Endothelial cell of umbilical vein (primary cell): ENCODE results near the gene MUC4. TPM values are rescaled to one million over a fixed set of nuclear protein-coding genes. Genes with fewer than 3 reads are reported as not detected.

Experiments
- BruUV-seq: library from RNA; stranded (reverse); fragments of 400-500 nt; replicated peaks from 2 replicates; lab custom pipeline; 2021; lab: Mats Ljungman, UMichigan
- CTCF ChIA-PET: fragments of 300-600, 350-600 bp; sonication (Branson Sonifier 250); formaldehyde crosslinking; loops from one replicate; lab custom pipeline; 2021; ENCODE audit warnings: antibody characterized with exemption, inconsistent platforms; lab: Charles Lee
- POLR2A ChIA-PET: fragments of 300-600, 350-600 bp; sonication (Branson Sonifier 250); formaldehyde crosslinking; loops from one replicate; lab custom pipeline; 2021; ENCODE audit warnings: antibody characterized with exemption, inconsistent platforms; lab: Charles Lee
- DNase-seq: peaks from one replicate; pipeline ENCODE4 v3.0.0-alpha.2; 2011; ENCODE audit warnings: low read depth, low spot score
- FAIRE-seq: peaks from 2 replicates; lab custom pipeline; 2011; peaks lifted over from hg19 to GRCh38; lab: Jason Lieb, UNC
- H2AFZ ChIP-seq: 2 replicates; pipeline ENCODE4 v1.6.0; 2012; ENCODE audit warnings: low read depth, low read length, control low read depth, inconsistent platforms
- H3K27ac ChIP-seq: 2 replicates; pipeline ENCODE4 v1.5.1; 2011; ENCODE audit warnings: low read depth, mild to moderate bottlenecking, control low read depth, low read length, moderate library complexity; ENCODE audit not compliant: insufficient read depth
- H3K27me3 ChIP-seq, 2 experiments: 2 replicates each; pipeline versions ENCODE4 v1.6.0 to v1.6.1; 2011; ENCODE audit warnings: low read length in 2 of 2, mixed read lengths in 1 of 2; ENCODE audit not compliant: control insufficient read depth in 2 of 2, insufficient read depth in 2 of 2
- H3K36me3 ChIP-seq, 2 experiments: 2 replicates in 1 of 2; 3 replicates in 1 of 2; pipeline ENCODE4 v1.5.1; 2011; ENCODE audit warnings: low read length in 2 of 2, mild to moderate bottlenecking in 1 of 2, moderate library complexity in 1 of 2; ENCODE audit not compliant: control insufficient read depth in 2 of 2, insufficient read depth in 2 of 2; ENCODE audit errors: extremely low read depth in 1 of 2
- H3K4me1 ChIP-seq: 3 replicates; pipeline ENCODE4 v1.5.1; 2011; ENCODE audit warnings: mild to moderate bottlenecking, low read length; ENCODE audit not compliant: control insufficient read depth, insufficient read depth; ENCODE audit errors: extremely low read depth
- H3K4me2 ChIP-seq: 2 replicates; pipeline ENCODE4 v1.6.1; 2011; ENCODE audit warnings: low read length, control low read depth, mixed read lengths; ENCODE audit not compliant: insufficient read depth
- H3K4me3 ChIP-seq, 3 experiments: fragments of 200-600 bp in 1 of 3; sonication (generic), shearing (Covaris generic) in 1 of 3; replicated peaks in 1 of 3; 2 replicates each; pipeline ENCODE4 v1.5.1; 2011 to 2016; ENCODE audit warnings: control low read depth in 3 of 3, low read length in 3 of 3, mild to moderate bottlenecking in 2 of 3, inconsistent platforms in 1 of 3, low read depth in 1 of 3, moderate library complexity in 1 of 3; ENCODE audit not compliant: insufficient read depth in 1 of 3
- H3K79me2 ChIP-seq: 2 replicates; pipeline ENCODE4 v1.6.0; 2012; ENCODE audit warnings: low read length, inconsistent platforms; ENCODE audit not compliant: control insufficient read depth, insufficient read depth
- H3K9ac ChIP-seq: replicated peaks from 2 replicates; pipeline ENCODE3; 2011; ENCODE audit warnings: low read length, control low read depth; ENCODE audit not compliant: insufficient read depth; ENCODE audit errors: extremely low read depth
- H3K9me1 ChIP-seq: replicated peaks from 3 replicates; pipeline ENCODE4 v1.6.0; 2011; ENCODE audit warnings: mild to moderate bottlenecking, low read length; ENCODE audit not compliant: control insufficient read depth, insufficient read depth; ENCODE audit errors: extremely low read depth
- H3K9me3 ChIP-seq: replicated peaks from 2 replicates; pipeline ENCODE4 v1.5.1; 2012; ENCODE audit warnings: low read length, inconsistent platforms; ENCODE audit not compliant: control insufficient read depth, insufficient read depth
- H4K20me1 ChIP-seq: replicated peaks from 2 replicates; pipeline ENCODE3; 2011; ENCODE audit warnings: mild to moderate bottlenecking, low read length; ENCODE audit not compliant: control insufficient read depth, insufficient read depth; ENCODE audit errors: extremely low read depth
- CTCF ChIP-seq, 2 donors: IDR thresholded peaks; 1 replicate in 1 of 2; 2 replicates in 1 of 2; pipeline ENCODE4 v1.5.1; 2011; ENCODE audit warnings: low read length in 2 of 2, mild to moderate bottlenecking in 2 of 2, moderate library complexity in 2 of 2, control low read depth in 1 of 2, inconsistent platforms in 1 of 2, low read depth in 1 of 2; ENCODE audit not compliant: insufficient read depth in 1 of 2; ENCODE audit errors: extremely low read depth in 1 of 2
- EZH2 ChIP-seq: IDR thresholded peaks from 2 replicates; pipeline ENCODE4 v1.6.1; 2012; ENCODE audit warnings: borderline replicate concordance, low read depth, mild to moderate bottlenecking, moderate library complexity, low read length, inconsistent platforms; ENCODE audit not compliant: severe bottlenecking
- FOS ChIP-seq: IDR thresholded peaks from 2 replicates; pipeline ENCODE4 v1.6.1; 2011; ENCODE audit warnings: mild to moderate bottlenecking, low read length, moderate library complexity, borderline replicate concordance; ENCODE audit not compliant: insufficient read depth
- GATA2 ChIP-seq: IDR thresholded peaks from 2 replicates; pipeline ENCODE4 v1.7.0; 2011; ENCODE audit warnings: low read depth, mild to moderate bottlenecking, moderate library complexity, mixed read lengths, low read length; ENCODE audit not compliant: insufficient read length, insufficient read depth
- JUN ChIP-seq: IDR thresholded peaks from 2 replicates; pipeline ENCODE4 v1.6.1; 2011; ENCODE audit warnings: borderline replicate concordance, low read depth; ENCODE audit not compliant: insufficient read length, insufficient read depth
- MAX ChIP-seq: IDR thresholded peaks from 2 replicates; pipeline ENCODE4 v1.6.1; 2011; ENCODE audit not compliant: insufficient read depth, insufficient read length
- MYC ChIP-seq: IDR thresholded peaks from one replicate; pipeline ENCODE4 v1.6.1; 2011; ENCODE audit warnings: mild to moderate bottlenecking, low read depth, low read length
- POLR2A ChIP-seq: IDR thresholded peaks from 2 replicates; pipeline ENCODE4 v1.6.1; 2012; ENCODE audit warnings: low read depth, mild to moderate bottlenecking, control low read depth, low read length
- POLR2AphosphoS5 ChIP-seq: IDR thresholded peaks from 2 replicates; pipeline ENCODE4 v1.6.1; 2012; ENCODE audit warnings: low read depth, mild to moderate bottlenecking, control low read depth, low read length, moderate library complexity; ENCODE audit not compliant: insufficient read depth
- dilution Hi-C: fragments of 300-500 bp; cut with MboI; formaldehyde crosslinking; loops from one replicate; pipeline ENCODE4 v1.15.0; 2019; ENCODE audit warnings: low sequenced_read_pairs; ENCODE audit not compliant: extremely low pct_ligation_motif_present
- intact Hi-C: fragments of 100-400 bp; cut with micrococcal nuclease; formaldehyde crosslinking; loops from one replicate; pipeline ENCODE4 v1.10.0; 2022
- polyA plus RNA-seq, 4 experiments: library from polyadenylated mRNA; depleted of rRNA in 3 of 4; stranded (reverse) in 3 of 4; unstranded in 1 of 4; fragments of >200 nt; gene quantifications; 2 replicates each; pipeline versions ENCODE4 v1.2.1 to v1.2.3, GENCODE V29; 2011 to 2012; ENCODE audit warnings: missing spikeins in 1 of 4
- total RNA-seq: library from RNA; stranded (reverse); gene quantifications from 2 replicates; pipeline ENCODE4 v1.2.3, GENCODE V29; 2021

Gene MUC4
- total and polyA plus RNA-seq, 2 donors (not counting 3 experiments of a cell fraction or from before 2014, with no cell fraction given) = 0.04 TPM; not detected in 1

- Histone ChIP-seq H3K4me1 (no peaks in the 10 kb centered on the region), H3K4me2 (no peak overlapping the region), H3K9me1 (no peaks in the 10 kb centered on the region), H3K9me3 (no peaks in the 10 kb centered on the region), H3K9ac (no peak overlapping the region), H3K36me3 (no peaks in the 10 kb centered on the region), H3K27ac (no peak overlapping the region), H3K4me3 (no peak overlapping the region), H4K20me1 (no peaks in the 10 kb centered on the region), H2AFZ (no peak overlapping the region), H3K79me2 (no peaks in the 10 kb centered on the region), H3K27me3 (peaks cover 0 to 3% of the 10 kb centered on the region in 2 experiments)
- DNase-seq (no peak), FAIRE-seq (no peak)
- no TSS peak for BruUV-seq
- intact Hi-C loops = no loop called here
- CTCF ChIA-PET = no interaction called here
- dilution Hi-C loops = no loop called here
- TF ChIP-seq EZH2 = no peak
- TF ChIP-seq CTCF (IDR thresholded peaks at IDR 0.05; ENCODE audit: extremely low read depth in 1 of 2, insufficient read depth in 1 of 2, low read depth in 1 of 2, low read length in 2 of 2) = no peak
- TF ChIP-seq FOS = no peak
- no peak for TF ChIP-seq MYC
- no peak for TF ChIP-seq POLR2AphosphoS5
- no peak for TF ChIP-seq JUN
- TF ChIP-seq POLR2A = no peak
- TF ChIP-seq GATA2 = no peak
- no peak for TF ChIP-seq MAX
- POLR2A ChIA-PET = no interaction called here
Observed at GRCh38 chr3:195825857-195826804, 14.4 kb upstream of the MUC4 start.
